ENCODE data around the gene SBSN. TPM values are rescaled to one million over a fixed set of nuclear protein-coding genes. Genes with fewer than 3 reads are reported as not detected.

Gene SBSN
- total RNA-seq, 1 experiment from 2014 or later = 0.30 TPM

GRCh38 chr19:35544110-35544802 lies 16.1 kb upstream of the SBSN start:
- no peaks in the 10 kb centered on the region for H3K9me3 ChIP-seq
- no peak for DNase-seq
- peaks cover 48% of the 10 kb centered on the region for H3K36me3 ChIP-seq
- H3K4me3 ChIP-seq = peak overlapping the region; percentile 74
- no peaks in the 10 kb centered on the region for H3K27me3 ChIP-seq

DNA sequence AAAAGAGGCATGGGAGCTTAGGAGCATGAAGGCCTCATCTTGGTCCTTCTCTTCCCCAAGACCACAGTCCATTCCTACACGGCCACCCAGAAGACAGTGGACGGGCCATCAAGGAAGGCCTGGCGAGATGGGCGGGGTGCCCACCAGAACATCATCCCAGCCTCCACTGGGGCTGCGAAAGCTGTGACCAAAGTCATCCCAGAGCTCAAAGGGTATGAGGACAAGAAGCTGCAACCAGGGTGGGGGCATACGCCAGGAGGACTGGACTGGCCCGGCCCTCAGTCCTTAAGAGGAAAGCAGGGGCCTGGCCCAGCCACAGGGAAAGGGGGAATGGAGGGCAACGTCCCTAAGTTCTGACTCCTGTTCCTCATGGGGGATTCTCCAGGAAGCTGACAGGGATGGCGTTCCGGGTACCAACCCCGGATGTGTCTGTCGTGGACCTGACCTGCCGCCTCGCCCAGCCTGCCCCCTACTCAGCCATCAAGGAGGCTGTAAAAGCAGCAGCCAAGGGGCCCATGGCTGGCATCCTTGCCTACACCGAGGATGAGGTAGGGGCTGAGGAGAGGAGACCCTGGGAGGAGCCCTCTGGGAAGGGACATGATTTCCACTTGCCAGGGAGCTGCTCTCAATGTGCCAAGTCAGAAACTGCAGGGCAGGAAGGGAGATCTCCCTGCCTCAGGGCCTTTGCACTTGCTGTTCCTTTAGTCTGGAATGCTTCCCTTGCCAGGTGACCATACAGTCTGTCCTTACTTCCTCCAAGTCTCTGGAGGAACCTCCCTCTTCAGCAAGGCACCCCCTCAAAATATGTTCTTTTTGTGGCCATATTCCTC lies 15.4 kb upstream of the SBSN start:
- Histone ChIP-seq H3K9me3 (no peaks in the 10 kb centered on the region), H3K36me3 (peaks cover 42% of the 10 kb centered on the region), H3K27me3 (no peaks in the 10 kb centered on the region), H3K4me3 (peak overlapping the region; percentile 74)
- DNase-seq = no peak

- Histone ChIP-seq H3K27me3 (no peaks in the 10 kb centered on the region), H3K9me3 (no peaks in the 10 kb centered on the region), H3K36me3 (peaks cover 29% of the 10 kb centered on the region), H3K4me3 (no peak overlapping the region)
- DNase-seq = no peak
Measured at GRCh38 chr19:35542209-35542608, 14.1 kb upstream of the SBSN start.

DNA sequence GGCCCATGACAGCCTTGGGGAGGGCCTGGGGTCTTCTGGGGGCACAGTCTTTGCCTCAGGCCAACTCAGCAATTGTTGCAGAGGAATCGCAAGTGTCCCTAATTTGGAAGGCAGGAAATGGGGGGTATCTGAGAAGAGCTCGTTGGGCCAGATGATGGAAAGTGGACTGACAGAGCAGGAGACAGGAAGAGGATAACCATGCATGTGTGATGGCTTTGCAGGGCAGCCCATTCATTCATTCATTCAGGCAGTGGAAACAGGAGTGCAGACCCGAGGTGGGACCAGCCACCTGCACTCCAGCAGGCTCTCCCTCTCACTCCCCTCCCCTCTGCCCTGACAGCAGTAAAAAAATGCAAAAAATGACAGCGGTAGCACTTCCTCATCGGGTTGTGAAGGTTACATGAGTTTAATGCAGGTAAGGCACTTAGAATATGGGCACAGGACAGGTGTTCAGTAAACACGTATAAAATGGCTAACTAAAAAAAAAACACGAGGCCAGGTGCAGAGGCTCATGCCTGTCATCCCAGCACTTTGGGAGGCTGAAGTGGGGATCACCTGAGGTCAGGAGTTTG lies 12.3 kb upstream of the SBSN start:
- Histone ChIP-seq H3K36me3 (peaks cover 19% of the 10 kb centered on the region), H3K4me3 (no peak overlapping the region), H3K27me3 (no peaks in the 10 kb centered on the region), H3K9me3 (no peaks in the 10 kb centered on the region)
- no peak for DNase-seq

GRCh38 chr19:35539850-35540249 lies 11.7 kb upstream of the SBSN start:
- H3K27me3 ChIP-seq = no peaks in the 10 kb centered on the region
- H3K4me3 ChIP-seq = no peak overlapping the region
- no peak for DNase-seq
- peaks cover 19% of the 10 kb centered on the region for H3K36me3 ChIP-seq
- no peaks in the 10 kb centered on the region for H3K9me3 ChIP-seq

GRCh38 chr19:35539314-35539713 lies 11.2 kb upstream of the SBSN start:
- DNase-seq = no peak
- H3K27me3 ChIP-seq = no peaks in the 10 kb centered on the region
- peaks cover 18% of the 10 kb centered on the region for H3K36me3 ChIP-seq
- H3K4me3 ChIP-seq = no peak overlapping the region
- no peaks in the 10 kb centered on the region for H3K9me3 ChIP-seq

- no peak for DNase-seq
- Histone ChIP-seq H3K9me3 (no peaks in the 10 kb centered on the region), H3K27me3 (peaks cover 8% of the 10 kb centered on the region; the same call in 1 of the 2 replicates), H3K36me3 (no peaks in the 10 kb centered on the region), H3K4me3 (no peak overlapping the region)
Measured at GRCh38 chr19:35534803-35535480, 6.8 kb upstream of the SBSN start.

GRCh38 chr19:35533822-35534392 lies 5.8 kb upstream of the SBSN start:
- H3K27me3 ChIP-seq = peaks cover 8% of the 10 kb centered on the region; the same call in 1 of the 2 replicates
- no peak overlapping the region for H3K4me3 ChIP-seq
- no peaks in the 10 kb centered on the region for H3K9me3 ChIP-seq
- DNase-seq = peak; percentile 62
- H3K36me3 ChIP-seq = no peaks in the 10 kb centered on the region

DNA sequence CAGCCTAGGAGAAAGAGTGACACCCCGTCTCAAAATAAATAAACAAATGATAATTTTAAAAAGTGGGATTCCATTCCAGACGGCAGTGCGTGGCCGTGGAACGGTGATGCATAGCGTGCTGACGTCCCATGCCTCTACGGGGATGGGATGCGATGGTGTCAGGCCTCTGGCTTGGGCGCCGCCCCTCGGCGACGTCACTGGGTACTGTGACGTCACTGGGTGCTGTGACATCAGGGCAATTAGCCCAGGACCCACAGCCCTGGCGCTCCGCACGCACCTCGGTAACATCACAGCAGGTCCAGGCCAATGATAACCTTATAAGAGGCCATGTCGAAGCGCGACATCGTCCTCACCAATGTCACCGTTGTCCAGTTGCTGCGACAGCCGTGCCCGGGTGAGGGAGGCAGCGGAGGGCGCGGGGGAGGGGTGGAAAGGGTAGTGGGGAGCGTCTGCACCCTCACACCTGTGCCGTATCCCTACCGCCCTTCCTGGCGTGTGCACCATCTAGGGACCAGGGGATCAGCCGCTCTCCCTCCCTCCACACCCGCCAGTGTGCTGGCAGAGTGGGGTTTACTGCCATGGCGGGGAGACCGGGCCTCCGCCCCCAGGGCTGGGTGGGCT lies 5.2 kb upstream of the SBSN start, which contains the start of gene GAPDHS:
Gene GAPDHS, plus strand, starts transcription at position 256 of the 621 bp plus-strand sequence. Its CDS starts 72 bp downstream, at position 328.
- Histone ChIP-seq H3K4me3 (no peak within 1 kb of the TSS), H3K36me3 (no peaks in the 10 kb centered on the region), H3K27me3 (peaks cover 8% of the 10 kb centered on the region; the same call in 1 of the 2 replicates), H3K9me3 (no peaks in the 10 kb centered on the region)
- no peak for DNase-seq

- Histone ChIP-seq H3K9me3 (no peaks in the 10 kb centered on the region), H3K4me3 (no peak overlapping the region), H3K36me3 (no peaks in the 10 kb centered on the region), H3K27me3 (peaks cover 8% of the 10 kb centered on the region; the same call in 1 of the 2 replicates)
- DNase-seq = no peak
Measured at GRCh38 chr19:35531291-35531690, 3.2 kb upstream of the SBSN start.

GRCh38 chr19:35529241-35530218 lies 1.4 kb upstream of the SBSN start:
- peaks cover 8% of the 10 kb centered on the region; the same call in 1 of the 2 replicates for H3K27me3 ChIP-seq
- H3K4me3 ChIP-seq = no peak overlapping the region
- H3K9me3 ChIP-seq = no peaks in the 10 kb centered on the region
- no peak for DNase-seq
- H3K36me3 ChIP-seq = no peaks in the 10 kb centered on the region

DNA sequence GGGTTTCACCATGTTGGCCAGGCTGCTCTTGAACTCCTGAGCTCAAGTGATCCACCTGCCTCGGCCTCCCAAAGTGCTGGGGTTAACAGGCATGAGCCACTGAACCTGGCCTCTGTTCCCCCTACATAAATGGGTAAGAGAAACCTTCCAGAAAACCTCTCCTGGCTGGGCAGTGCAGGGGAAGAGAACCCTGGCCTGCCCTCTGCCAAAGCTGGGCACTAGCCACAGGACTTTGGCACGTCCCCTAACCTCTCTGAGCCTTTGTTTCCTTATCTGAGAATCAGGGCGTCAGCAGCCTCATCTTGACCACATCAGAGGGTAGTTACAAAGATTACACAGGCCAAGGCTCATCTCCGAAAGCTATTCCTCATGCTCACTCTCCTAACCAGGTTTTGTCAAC lies 2.2 kb downstream of the SBSN start:
- peaks cover under 1% of the 10 kb centered on the region; the same call in 1 of the 2 replicates for H3K27me3 ChIP-seq
- H3K9me3 ChIP-seq = no peaks in the 10 kb centered on the region
- H3K4me3 ChIP-seq = no peak overlapping the region
- DNase-seq = no peak
- H3K36me3 ChIP-seq = no peaks in the 10 kb centered on the region

- no peak for DNase-seq
- Histone ChIP-seq H3K9me3 (no peaks in the 10 kb centered on the region), H3K4me3 (no peak overlapping the region), H3K27me3 (no peaks in the 10 kb centered on the region), H3K36me3 (no peaks in the 10 kb centered on the region)
Measured at GRCh38 chr19:35524181-35524837, 3.8 kb downstream of the SBSN start.

DNA sequence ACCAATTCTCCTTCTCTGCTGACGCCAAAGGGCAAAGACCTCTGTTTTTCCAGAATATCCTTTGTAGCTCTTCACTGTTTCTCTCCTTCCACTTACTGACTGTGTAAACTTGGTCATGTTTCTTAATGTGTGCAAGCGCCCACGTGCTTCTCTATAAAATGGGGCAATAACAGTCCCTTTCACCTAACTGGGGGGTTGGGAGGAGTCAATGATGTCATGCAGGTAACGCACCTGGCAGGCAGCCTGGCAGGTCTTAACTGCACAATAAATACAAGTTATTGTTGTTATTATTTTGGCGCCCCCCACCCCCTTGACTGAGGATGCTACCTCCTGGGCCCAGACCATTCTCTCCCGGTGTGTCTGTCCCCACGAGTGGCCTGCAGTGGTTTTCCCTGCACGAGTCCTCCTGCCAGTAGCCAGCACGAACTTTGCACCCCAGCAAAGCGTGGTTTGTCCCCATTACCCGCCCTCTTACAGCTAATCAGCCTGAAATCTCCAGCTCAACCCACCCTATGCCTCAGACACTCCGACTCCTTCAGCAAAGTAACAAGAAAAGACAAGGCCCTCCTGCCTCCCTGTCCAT lies 5.3 kb downstream of the SBSN start:
- DNase-seq = no peak
- H3K4me3 ChIP-seq = no peak overlapping the region
- no peaks in the 10 kb centered on the region for H3K27me3 ChIP-seq
- no peaks in the 10 kb centered on the region for H3K36me3 ChIP-seq
- H3K9me3 ChIP-seq = no peaks in the 10 kb centered on the region
